ENCODE measurements around the gene IL18BP. TPM values are rescaled to one million over a fixed set of nuclear protein-coding genes. Genes with fewer than 3 reads are reported as not detected.
A peak's percentile ranks its signal among the peaks of the same experiment; 100 is the strongest.

Gene IL18BP
- total RNA-seq, 1 donor from 2014 or later = 19.8 TPM

GRCh38 chr11:72039031-72039855 is 40.5 kb downstream of the IL18BP start:
- no peak for DNase-seq (ENCODE audit: low spot score, unreplicated experiment)
- no peak for TF ChIP-seq CTCF (IDR thresholded peaks at IDR 0.05; ENCODE audit: unreplicated experiment)
- peaks cover 8% of the 10 kb centered on the region for H3K4me1 Mint-ChIP-seq (ENCODE audit: low read depth)
- no peaks in the 10 kb centered on the region for H3K9me3 Mint-ChIP-seq (ENCODE audit: low read depth)
- no peak overlapping the region for H3K4me3 Mint-ChIP-seq (ENCODE audit: low read depth)
- peaks cover 8% of the 10 kb centered on the region for H3K36me3 Mint-ChIP-seq (ENCODE audit: insufficient read depth)
- no peak overlapping the region for H3K27ac Mint-ChIP-seq
- no peaks in the 10 kb centered on the region for H3K27me3 Mint-ChIP-seq

DNA sequence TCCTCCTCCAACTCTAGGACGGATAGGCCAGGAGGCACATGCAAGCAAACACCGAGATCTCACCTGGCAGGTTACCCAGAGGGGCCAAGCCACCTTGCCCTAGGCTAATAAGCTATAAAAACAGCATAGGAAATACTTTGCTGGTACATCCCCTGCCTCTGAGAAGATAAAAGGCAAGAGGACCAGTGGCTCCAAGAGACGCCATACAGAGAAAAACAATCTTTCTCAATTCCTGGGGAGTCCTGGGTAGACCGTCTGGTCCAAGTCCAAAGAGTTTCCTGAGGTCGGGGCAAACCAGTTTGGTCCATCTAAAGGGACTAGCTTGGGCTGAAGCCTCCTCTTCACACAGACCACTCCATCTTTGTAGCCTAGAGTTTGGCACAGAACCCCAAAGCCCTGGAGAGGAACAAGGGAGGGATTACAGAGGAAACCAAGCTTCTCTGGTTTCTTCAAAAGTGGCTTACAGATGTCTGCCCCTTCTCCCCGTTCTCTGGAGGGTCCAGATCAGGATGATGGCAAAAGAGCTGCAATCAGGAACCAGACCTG is 41.2 kb downstream of the IL18BP start:
- peaks cover 9% of the 10 kb centered on the region for H3K4me1 Mint-ChIP-seq (ENCODE audit: low read depth)
- TF ChIP-seq CTCF (IDR thresholded peaks at IDR 0.05; ENCODE audit: unreplicated experiment) = no peak
- peaks cover 7% of the 10 kb centered on the region for H3K36me3 Mint-ChIP-seq (ENCODE audit: insufficient read depth)
- H3K9me3 Mint-ChIP-seq (ENCODE audit: low read depth) = no peaks in the 10 kb centered on the region
- H3K27me3 Mint-ChIP-seq = no peaks in the 10 kb centered on the region
- DNase-seq (ENCODE audit: low spot score, unreplicated experiment) = no peak
- H3K27ac Mint-ChIP-seq = no peak overlapping the region
- H3K4me3 Mint-ChIP-seq (ENCODE audit: low read depth) = no peak overlapping the region

- Mint-ChIP-seq H3K4me1 (ENCODE audit: low read depth) (peaks cover 10% of the 10 kb centered on the region), H3K36me3 (ENCODE audit: insufficient read depth) (peaks cover 3% of the 10 kb centered on the region), H3K27me3 (no peaks in the 10 kb centered on the region), H3K9me3 (ENCODE audit: low read depth) (no peaks in the 10 kb centered on the region), H3K4me3 (ENCODE audit: low read depth) (no peak overlapping the region), H3K27ac (no peak overlapping the region)
- peak; percentile 48 for DNase-seq (ENCODE audit: low spot score, unreplicated experiment)
- no peak for TF ChIP-seq CTCF (IDR thresholded peaks at IDR 0.05; ENCODE audit: unreplicated experiment)
These were observed 42.0 kb downstream of the IL18BP start for GRCh38 chr11:72040491-72041363.

DNA sequence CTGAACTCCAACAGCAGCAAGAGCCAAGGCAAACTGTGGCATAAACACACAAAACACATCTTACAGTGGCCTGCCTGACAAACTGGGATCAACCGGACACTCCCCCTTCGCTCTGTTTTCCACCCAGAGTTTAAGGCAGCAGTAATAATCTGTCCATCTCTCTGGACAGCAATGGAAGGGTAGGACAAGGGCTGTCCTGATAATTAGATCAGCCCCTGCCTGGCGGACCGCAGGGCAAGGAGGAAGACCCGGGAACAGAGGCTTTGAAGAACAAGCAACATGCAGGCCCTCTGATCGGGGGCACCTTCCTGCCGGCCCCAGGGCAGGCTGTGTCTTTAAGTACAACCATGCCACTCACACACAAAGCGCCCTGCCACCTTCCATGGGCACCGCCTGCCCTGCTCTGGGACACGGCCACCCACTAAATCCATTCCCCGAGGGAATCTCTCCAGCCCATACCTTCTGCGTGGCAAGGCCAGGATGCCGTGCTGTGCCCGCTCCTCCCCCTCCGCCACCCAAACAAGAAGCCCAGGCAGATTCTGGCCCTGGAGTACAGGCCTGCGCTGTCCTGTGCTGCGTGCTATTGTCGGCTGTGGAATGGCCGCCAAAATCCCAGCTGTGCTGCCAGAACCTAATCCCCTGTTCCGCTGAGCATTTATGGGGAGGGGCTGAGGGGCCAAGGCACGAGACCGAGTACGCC is 42.8 kb downstream of the IL18BP start:
- peaks cover 10% of the 10 kb centered on the region for H3K4me1 Mint-ChIP-seq (ENCODE audit: low read depth)
- H3K27me3 Mint-ChIP-seq = no peaks in the 10 kb centered on the region
- H3K36me3 Mint-ChIP-seq (ENCODE audit: insufficient read depth) = peaks cover 2% of the 10 kb centered on the region
- no peaks in the 10 kb centered on the region for H3K9me3 Mint-ChIP-seq (ENCODE audit: low read depth)
- no peak overlapping the region for H3K27ac Mint-ChIP-seq
- peak; percentile 25 for DNase-seq (ENCODE audit: low spot score, unreplicated experiment)
- no peak overlapping the region for H3K4me3 Mint-ChIP-seq (ENCODE audit: low read depth)
- no peak for TF ChIP-seq CTCF (IDR thresholded peaks at IDR 0.05; ENCODE audit: unreplicated experiment)

Measured in progenitor cell of endocrine pancreas (in vitro differentiated cells).